K562 (cell line): ENCODE data around the gene KCNQ2. TPM values are rescaled to one million over a fixed set of nuclear protein-coding genes. Genes with fewer than 3 reads are reported as not detected.

Experiments used
- CAMTA2 ChIP-seq: fragments of 250-450 bp; sonication (Bioruptor Pico); conservative IDR thresholded peaks from 2 replicates; pipeline ENCODE4 v1.5.1; 2022
- CBFA2T3 ChIP-seq: fragments of 450-650 bp; IDR thresholded peaks from 2 replicates; pipeline ENCODE4 v1.6.1; 2017
- COPS2 ChIP-seq: fragments of 450-650 bp; conservative IDR thresholded peaks from 2 replicates; pipeline ENCODE4 v1.6.1; 2016; ENCODE audit warnings: mild to moderate bottlenecking, moderate library complexity
- FOXJ3 ChIP-seq: sonication (generic); formaldehyde crosslinking; IDR thresholded peaks from 2 replicates; pipeline ENCODE4 v1.4.0; 2020; ENCODE audit warnings: mild to moderate bottlenecking, missing genetic modification reagents
- HDAC3 ChIP-seq: fragments of 450-650 bp; IDR thresholded peaks from 2 replicates; pipeline ENCODE4 v1.6.1; 2018; ENCODE audit warnings: borderline replicate concordance, mild to moderate bottlenecking, moderate library complexity; ENCODE audit not compliant: partially characterized antibody
- NCOA4 ChIP-seq: fragments of 450-650 bp; IDR thresholded peaks from 2 replicates; pipeline ENCODE4 v1.6.1; 2018; ENCODE audit warnings: mild to moderate bottlenecking; ENCODE audit not compliant: partially characterized antibody
- RBM14 ChIP-seq: fragments of 200-400 bp; formaldehyde crosslinking; IDR thresholded peaks from 2 replicates; pipeline ENCODE4 v1.6.1; 2018; ENCODE audit warnings: low read depth, mild to moderate bottlenecking, low read length, moderate library complexity, borderline replicate concordance; ENCODE audit not compliant: insufficient read depth
- SMARCC2 ChIP-seq: fragments of 450-650 bp; IDR thresholded peaks from 2 replicates; pipeline ENCODE4 v1.6.1; 2017; ENCODE audit warnings: antibody characterized with exemption, moderate library complexity, mild to moderate bottlenecking, low read depth
- ZBTB17 ChIP-seq: fragments of 450-650 bp; formaldehyde crosslinking; IDR thresholded peaks from 2 replicates; pipeline ENCODE4 v1.4.0; 2020; ENCODE audit warnings: mild to moderate bottlenecking
- ZFP91 ChIP-seq: sonication (generic); formaldehyde crosslinking; IDR thresholded peaks from 2 replicates; pipeline ENCODE4 v1.8.0; 2022; ENCODE audit warnings: mild to moderate bottlenecking, missing genetic modification reagents
- ZNF324 ChIP-seq: fragments of 250-450 bp; sonication (Bioruptor Pico); IDR thresholded peaks from 2 replicates; pipeline ENCODE4 v1.4.0; 2020; ENCODE audit warnings: mild to moderate bottlenecking
- ZNF584 ChIP-seq: fragments of 200-800 bp; sonication (Bioruptor generic); IDR thresholded peaks from 2 replicates; pipeline ENCODE4 v1.6.1; 2016; ENCODE audit warnings: low read depth, mild to moderate bottlenecking, missing genetic modification characterization, missing compliant biosample characterization
- polyA plus RNA-seq, 8 experiments: library from polyadenylated mRNA; depleted of rRNA in 4 of 8; stranded (reverse) in 5 of 8; unstranded in 3 of 8; fragments of >200 nt; fragmentation: Nextera tagmentation in 2 of 8; fragmentation: Illumina TruSeq in 1 of 8; extraction: Ambion mirVana in 2 of 8; extraction: Trizol in 1 of 8; gene quantifications; 2 replicates each; pipeline versions ENCODE4 v1.2.1 to v1.2.3, GENCODE V29; 2011 to 2014; ENCODE audit warnings: inconsistent platforms in 1 of 8, missing spikeins in 1 of 8
- total RNA-seq, 7 experiments: library from RNA; depleted of rRNA in 6 of 7; stranded (reverse); fragments of >200 nt in 6 of 7; fragmentation: Illumina TruSeq in 2 of 7; extraction: Trizol in 2 of 7; gene quantifications; 2 replicates each; pipeline versions ENCODE4 v1.2.1 to v1.2.3, GENCODE V29; 2011 to 2021; ENCODE audit warnings: low replicate concordance in 1 of 7
- TF ChIP-seq, protein P1 (sequence below), 2 experiments: fragments of 450-650 bp in 1 of 2; sonication (generic) in 1 of 2; formaldehyde crosslinking; conservative IDR thresholded peaks; 2 replicates each; pipeline versions ENCODE4 v1.4.0 to v1.8.1; 2020 to 2022; ENCODE audit warnings: mild to moderate bottlenecking in 1 of 2, missing genetic modification reagents in 1 of 2
- TF ChIP-seq, protein P2 (sequence below): sonication (generic); formaldehyde crosslinking; IDR thresholded peaks from 2 replicates; pipeline ENCODE4 v1.8.0; 2022; ENCODE audit warnings: mild to moderate bottlenecking, missing genetic modification reagents, borderline replicate concordance

KCNQ2 gene
- total and polyA plus RNA-seq, 9 of the 15 experiments (the other 6 are each of a cell fraction or from before 2014, with no cell fraction given), result 0.13 to 0.16 TPM; not detected in 7

GRCh38 chr20:63508072-63508768 is 35.8 kb upstream of the KCNQ2 start (continued):
- TF ChIP-seq, protein P1, sequence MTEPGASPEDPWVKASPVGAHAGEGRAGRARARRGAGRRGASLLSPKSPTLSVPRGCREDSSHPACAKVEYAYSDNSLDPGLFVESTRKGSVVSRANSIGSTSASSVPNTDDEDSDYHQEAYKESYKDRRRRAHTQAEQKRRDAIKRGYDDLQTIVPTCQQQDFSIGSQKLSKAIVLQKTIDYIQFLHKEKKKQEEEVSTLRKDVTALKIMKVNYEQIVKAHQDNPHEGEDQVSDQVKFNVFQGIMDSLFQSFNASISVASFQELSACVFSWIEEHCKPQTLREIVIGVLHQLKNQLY (CRISPR knock-in tag; conservative IDR thresholded peaks at IDR 0.05), result no peak
- no peak for TF ChIP-seq CBFA2T3
- no peak for TF ChIP-seq SMARCC2
- TF ChIP-seq, protein P2, sequence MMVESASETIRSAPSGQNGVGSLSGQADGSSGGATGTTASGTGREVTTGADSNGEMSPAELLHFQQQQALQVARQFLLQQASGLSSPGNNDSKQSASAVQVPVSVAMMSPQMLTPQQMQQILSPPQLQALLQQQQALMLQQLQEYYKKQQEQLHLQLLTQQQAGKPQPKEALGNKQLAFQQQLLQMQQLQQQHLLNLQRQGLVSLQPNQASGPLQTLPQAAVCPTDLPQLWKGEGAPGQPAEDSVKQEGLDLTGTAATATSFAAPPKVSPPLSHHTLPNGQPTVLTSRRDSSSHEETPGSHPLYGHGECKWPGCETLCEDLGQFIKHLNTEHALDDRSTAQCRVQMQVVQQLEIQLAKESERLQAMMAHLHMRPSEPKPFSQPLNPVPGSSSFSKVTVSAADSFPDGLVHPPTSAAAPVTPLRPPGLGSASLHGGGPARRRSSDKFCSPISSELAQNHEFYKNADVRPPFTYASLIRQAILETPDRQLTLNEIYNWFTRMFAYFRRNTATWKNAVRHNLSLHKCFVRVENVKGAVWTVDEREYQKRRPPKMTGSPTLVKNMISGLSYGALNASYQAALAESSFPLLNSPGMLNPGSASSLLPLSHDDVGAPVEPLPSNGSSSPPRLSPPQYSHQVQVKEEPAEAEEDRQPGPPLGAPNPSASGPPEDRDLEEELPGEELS (CRISPR knock-in tag), result no peak
- TF ChIP-seq ZNF324, result no peak
- no peak for TF ChIP-seq COPS2
- TF ChIP-seq NCOA4, result no peak
- no peak for TF ChIP-seq ZNF584 (CRISPR knock-in tag)
- TF ChIP-seq HDAC3, result no peak
- no peak for TF ChIP-seq RBM14
- TF ChIP-seq ZBTB17 (CRISPR knock-in tag), result no peak
- TF ChIP-seq FOXJ3 (CRISPR knock-in tag), result no peak
- TF ChIP-seq CAMTA2 (CRISPR knock-in tag), result no peak
- no peak for TF ChIP-seq ZFP91 (CRISPR knock-in tag)
